ENCODE results near the gene DGKI.

The DGKI gene

DNA sequence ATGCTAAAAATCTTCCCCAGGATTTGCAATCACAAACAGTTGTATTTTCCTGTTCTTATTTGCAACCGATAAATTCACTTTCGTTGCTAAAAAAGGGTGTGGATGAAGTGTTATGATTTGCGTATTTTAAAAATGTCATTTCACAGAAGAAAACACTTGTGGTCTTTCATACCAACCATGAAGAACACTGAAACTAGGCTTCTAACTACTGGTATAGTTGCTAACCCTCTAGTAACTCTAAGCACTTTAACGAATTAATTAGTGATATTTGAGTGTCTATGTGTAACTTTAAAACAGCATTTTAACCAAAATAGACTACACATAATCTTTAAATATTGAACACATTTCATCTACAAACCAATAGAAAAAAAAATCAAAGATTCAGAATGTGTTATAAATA is 315.1 kb downstream of the DGKI start:
- DNase-seq (ENCODE audit: low spot score): no peak

GRCh38 chr7:137527634-137528033 is 319.1 kb downstream of the DGKI start:
- no peak for DNase-seq (ENCODE audit: low spot score)

DNA sequence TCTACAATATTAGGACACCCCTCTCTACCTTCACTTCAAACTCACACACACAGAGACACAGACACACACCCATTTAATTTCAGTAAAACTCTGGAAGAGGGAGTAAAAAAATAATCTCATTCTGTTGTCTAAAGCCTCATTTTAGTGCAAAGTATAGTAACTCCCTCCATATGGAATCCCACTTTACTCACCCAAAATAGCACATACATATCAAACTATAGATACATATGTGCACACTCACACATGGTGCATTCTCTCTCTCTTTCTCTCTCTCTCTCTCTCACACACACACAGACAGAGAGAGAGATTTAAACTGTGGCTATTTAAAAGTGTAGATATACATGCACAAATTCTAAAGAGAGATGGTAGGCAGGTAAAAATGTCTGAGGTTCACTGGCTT is 323.6 kb downstream of the DGKI start:
- no peak for DNase-seq (ENCODE audit: low spot score)

- no peak for DNase-seq (ENCODE audit: low spot score)
These were observed 325.3 kb downstream of the DGKI start for GRCh38 chr7:137521451-137521850.

GRCh38 chr7:137519947-137520346 is 326.8 kb downstream of the DGKI start:
- DNase-seq (ENCODE audit: low spot score): no peak

DNA sequence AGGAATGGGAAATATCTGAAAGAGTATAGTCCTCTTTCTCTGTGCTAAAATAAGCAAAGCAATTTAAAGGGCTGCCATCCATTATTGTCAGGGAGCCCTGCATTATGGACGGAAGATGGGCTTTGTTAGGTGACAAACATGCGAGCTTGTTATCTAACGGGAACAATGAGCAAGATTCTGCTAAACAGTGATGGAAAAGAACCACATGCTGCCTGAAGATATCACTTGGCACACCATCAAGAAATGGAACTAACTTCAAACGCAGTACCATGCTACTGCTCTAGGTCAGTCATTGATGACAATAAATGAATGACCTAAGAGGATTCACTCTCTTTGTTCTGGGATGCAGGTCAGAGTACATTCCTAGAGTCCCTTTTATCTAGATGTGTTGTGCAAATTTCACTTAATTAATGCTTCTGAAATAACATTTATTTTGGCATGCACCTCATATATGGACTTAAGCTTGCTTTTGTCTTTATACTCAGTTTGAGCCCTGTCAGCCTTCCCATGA is 327.5 kb downstream of the DGKI start:
- DNase-seq (ENCODE audit: low spot score): no peak

GRCh38 chr7:137513091-137513490 is 333.7 kb downstream of the DGKI start:
- DNase-seq (ENCODE audit: low spot score): no peak

DNA sequence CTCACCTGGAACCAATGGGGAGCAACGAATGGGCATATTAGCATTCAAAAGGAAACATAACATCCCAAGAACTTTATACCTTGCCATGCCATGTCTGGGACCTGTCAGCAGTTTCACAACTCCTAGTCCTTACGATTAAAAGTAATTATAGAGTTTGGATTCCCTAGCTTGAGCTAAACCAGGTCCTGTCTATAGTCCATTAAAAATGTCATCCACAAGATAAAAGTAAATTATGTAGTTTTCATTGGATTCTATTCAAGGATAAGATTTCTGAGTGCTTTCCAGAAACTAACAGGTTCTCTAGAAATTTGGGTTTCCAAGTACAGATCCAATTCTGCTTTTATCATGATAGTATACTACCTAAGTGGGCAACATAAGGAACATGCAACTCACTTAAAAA is 339.7 kb downstream of the DGKI start:
- DNase-seq (ENCODE audit: low spot score): no peak

- DNase-seq (ENCODE audit: low spot score): no peak
These were observed 340.7 kb downstream of the DGKI start for GRCh38 chr7:137506031-137506430.

DNA sequence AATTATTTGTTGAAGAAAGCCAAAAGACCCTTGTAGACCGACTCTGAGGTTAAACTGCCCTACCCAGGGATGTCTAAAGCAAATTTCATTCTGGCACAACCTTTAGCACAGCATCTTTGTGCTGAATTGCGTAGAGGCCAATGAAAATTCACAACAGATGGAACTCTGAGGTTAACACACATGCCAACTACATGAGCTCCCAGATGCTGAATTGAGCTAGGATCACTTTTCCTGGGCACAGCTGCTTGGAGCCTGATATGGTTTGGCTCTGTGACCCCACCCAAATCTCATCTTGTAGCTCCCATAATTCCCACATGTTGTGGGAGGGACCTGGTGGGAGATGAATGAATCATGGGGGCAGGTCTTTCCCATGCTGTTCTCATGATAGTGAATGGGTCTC is 345.2 kb downstream of the DGKI start:
- no peak for DNase-seq (ENCODE audit: low spot score)

GRCh38 chr7:137492889-137493288 is 353.9 kb downstream of the DGKI start:
- no peak for DNase-seq (ENCODE audit: low spot score)

DNA sequence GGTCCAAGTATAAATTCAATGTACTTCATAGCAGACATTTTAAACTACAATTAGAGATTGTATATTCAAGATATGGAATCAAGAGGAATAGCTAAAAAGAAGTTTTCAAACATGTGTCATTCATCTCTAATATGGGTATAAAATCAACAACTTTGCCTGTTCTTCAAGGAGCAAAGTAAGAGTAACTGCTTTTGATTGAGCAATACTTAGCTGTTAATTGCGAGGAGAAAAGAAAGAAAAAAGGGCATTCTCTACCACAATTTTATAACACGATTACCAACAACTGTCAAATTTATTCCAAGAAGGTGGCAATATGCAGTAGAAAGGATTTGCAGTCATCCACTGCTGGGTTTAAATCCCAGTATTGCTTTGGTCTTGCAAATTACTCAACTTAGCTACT is 356.9 kb downstream of the DGKI start:
- no peak for DNase-seq (ENCODE audit: low spot score)

GRCh38 chr7:137488038-137488437 is 358.7 kb downstream of the DGKI start:
- DNase-seq (ENCODE audit: low spot score): no peak

DNA sequence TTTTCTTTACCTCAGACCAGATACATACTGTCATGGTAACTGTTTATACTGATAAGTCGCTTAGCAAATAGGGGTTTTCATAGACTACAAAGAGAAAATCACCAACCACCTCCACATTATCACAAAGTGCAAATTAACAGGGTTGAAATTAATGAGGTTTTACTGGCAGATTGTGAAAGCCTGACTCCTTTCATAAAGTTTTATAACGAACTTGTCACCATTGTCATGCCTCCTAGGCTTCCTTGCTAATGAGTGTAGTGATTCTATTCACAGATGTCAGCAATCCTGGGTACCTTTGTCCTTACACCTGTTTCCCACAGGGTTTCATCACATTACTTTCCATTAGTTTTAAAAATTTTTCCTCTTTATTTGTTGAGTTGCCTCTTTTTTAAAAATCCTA is 361.0 kb downstream of the DGKI start:
- no peak for DNase-seq (ENCODE audit: low spot score)

- DNase-seq (ENCODE audit: low spot score): no peak
These were observed 362.4 kb downstream of the DGKI start for GRCh38 chr7:137484326-137484725.

- no peak for DNase-seq (ENCODE audit: low spot score)
These were observed 364.3 kb downstream of the DGKI start for GRCh38 chr7:137482466-137482865.

- DNase-seq (ENCODE audit: low spot score): no peak
These were observed 365.9 kb downstream of the DGKI start for GRCh38 chr7:137480824-137481365.

DNA sequence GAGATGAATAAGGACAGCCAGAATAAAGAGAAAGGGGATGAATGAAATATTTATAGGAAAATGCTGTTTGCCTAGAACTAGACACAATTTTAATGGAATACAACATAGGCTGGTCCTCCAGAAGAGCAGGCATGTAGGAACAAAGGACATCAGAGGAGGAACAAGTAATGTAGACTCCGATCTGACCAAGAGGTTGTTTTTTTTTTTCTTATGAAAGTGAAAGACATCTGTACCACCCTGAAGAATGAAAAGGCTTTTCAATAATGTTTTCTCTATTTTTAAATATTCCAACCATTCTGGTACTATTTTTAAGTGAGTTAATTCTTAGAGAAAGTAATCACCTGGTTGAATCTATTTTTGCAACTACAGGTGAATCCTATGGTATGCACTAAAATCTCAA is 366.4 kb downstream of the DGKI start:
- DNase-seq (ENCODE audit: low spot score): no peak

GRCh38 chr7:137476937-137477336 is 369.8 kb downstream of the DGKI start:
- DNase-seq (ENCODE audit: low spot score): no peak

DNA sequence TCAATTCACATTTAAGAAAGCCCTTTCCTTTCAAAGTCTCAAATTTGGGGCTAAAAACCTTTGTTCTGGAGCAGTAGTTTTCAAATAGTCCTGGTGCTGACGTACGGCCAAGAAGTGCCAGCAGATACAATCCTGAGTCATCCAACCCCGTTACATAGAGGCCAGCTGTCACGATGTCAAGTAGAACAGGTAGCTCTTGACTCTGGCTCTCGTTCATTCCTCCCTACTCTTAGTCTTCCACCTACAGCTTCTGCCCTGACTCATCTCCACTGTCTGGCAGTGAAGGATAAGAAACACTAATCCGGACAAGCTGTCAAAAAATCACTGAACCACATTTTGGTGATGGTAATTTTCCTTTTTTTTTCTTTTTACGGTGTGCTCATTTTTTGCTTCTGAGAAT is 370.8 kb downstream of the DGKI start:
- DNase-seq (ENCODE audit: low spot score): no peak

GRCh38 chr7:137474540-137475026 is 372.2 kb downstream of the DGKI start:
- no peak for DNase-seq (ENCODE audit: low spot score)

- no peak for DNase-seq (ENCODE audit: low spot score)
These were observed 375.6 kb downstream of the DGKI start for GRCh38 chr7:137471128-137471527.

GRCh38 chr7:137469858-137470257 is 376.9 kb downstream of the DGKI start:
- DNase-seq (ENCODE audit: low spot score): no peak

GRCh38 chr7:137469191-137469811 is 377.5 kb downstream of the DGKI start:
- DNase-seq (ENCODE audit: low spot score): no peak

Measured in ecto neural progenitor cell (in vitro differentiated cells).